Loucy (cell line): ENCODE data around the gene REXO2.

Source experiments
- CTCF ChIP-seq: fragments of 200-600 bp; sonication (generic); conservative IDR thresholded peaks from 2 replicates; pipeline ENCODE4 v1.5.1; 2014; ENCODE audit warnings: mild to moderate bottlenecking, antibody characterized with exemption, low read length
- EZH2phosphoT487 ChIP-seq: fragments of 200-600 bp; IDR thresholded peaks from 2 replicates; pipeline ENCODE4 v1.6.1; 2018; ENCODE audit warnings: antibody characterized with exemption, mild to moderate bottlenecking, moderate library complexity, borderline replicate concordance

DNA sequence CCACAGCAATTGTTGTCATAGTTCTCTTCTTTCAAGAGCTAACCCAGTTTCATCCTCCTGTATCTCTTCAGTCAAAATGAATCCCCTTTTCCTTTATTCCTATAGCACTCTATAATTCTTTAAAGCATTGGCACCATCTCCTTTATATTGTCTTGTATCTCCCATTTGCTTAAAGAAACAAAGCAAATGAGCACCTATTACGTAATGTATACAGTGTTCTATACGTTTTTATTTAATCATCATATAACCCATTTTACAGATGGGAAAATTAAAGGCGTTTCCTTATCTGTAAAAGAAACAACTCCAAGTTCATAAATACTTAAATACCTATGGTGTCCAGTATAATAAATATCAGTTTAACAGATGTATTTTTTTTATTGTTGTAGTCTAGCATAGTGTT is 6.4 kb upstream of the REXO2 start:
- TF ChIP-seq CTCF = no peak
- TF ChIP-seq EZH2phosphoT487 = no peak
